Measurements from ENCODE around the gene CNTF.
A peak's percentile ranks its signal among the peaks of the same experiment; 100 is the strongest.

Gene CNTF

DNA sequence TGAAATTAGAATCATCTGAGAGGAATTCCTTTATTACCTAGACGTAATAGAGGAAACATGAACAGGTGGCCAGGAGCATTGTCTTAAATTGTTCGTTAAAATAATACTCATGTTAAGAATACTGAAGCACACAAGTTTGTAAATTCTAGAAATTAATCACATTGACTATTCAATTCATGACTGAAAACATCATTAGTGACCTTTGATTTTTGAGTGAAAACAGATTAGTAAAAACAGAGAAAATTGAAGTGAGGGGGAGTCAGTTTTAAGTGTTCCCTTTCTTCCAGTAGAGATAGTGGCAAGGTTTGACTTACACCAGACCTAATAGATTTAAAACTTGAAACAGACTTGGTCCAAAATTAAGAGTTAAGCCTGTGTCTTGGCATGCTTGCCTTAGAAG is 42.2 kb upstream of the CNTF start:
- H3K79me2 ChIP-seq (ENCODE audit: insufficient read depth, low read length), result peaks cover 81% of the 10 kb centered on the region
- no peaks in the 10 kb centered on the region for H3K9me3 ChIP-seq (ENCODE audit: insufficient read depth, low read length, severe bottlenecking)
- no peak overlapping the region for H2AFZ ChIP-seq (ENCODE audit: low read depth, low read length)
- H3K4me2 ChIP-seq (ENCODE audit: insufficient read depth, low read length), result peak overlapping the region; percentile 75
- no peaks in the 10 kb centered on the region for H3K27me3 ChIP-seq (ENCODE audit: insufficient read depth, low read length, poor library complexity)
- peaks cover 18% of the 10 kb centered on the region for H3K36me3 ChIP-seq (ENCODE audit: insufficient read depth, low read length)
- H4K20me1 ChIP-seq (ENCODE audit: insufficient read depth, low read length), result peaks cover 45% of the 10 kb centered on the region; the same call in 1 of the 2 replicates
- peak overlapping the region; percentile 52 to 89 for H3K4me3 ChIP-seq (ENCODE audit: low read depth in 1 of 2, low read length in 2 of 2)
- peak overlapping the region; percentile 100 for H3K9ac ChIP-seq (ENCODE audit: low read depth, low read length)
- no peak for DNase-seq
- H3K4me1 ChIP-seq (ENCODE audit: insufficient read depth, low read length), result peaks cover 56% of the 10 kb centered on the region
- peak overlapping the region; percentile 95 for H3K27ac ChIP-seq (ENCODE audit: low read length)
- TF ChIP-seq, protein P1, sequence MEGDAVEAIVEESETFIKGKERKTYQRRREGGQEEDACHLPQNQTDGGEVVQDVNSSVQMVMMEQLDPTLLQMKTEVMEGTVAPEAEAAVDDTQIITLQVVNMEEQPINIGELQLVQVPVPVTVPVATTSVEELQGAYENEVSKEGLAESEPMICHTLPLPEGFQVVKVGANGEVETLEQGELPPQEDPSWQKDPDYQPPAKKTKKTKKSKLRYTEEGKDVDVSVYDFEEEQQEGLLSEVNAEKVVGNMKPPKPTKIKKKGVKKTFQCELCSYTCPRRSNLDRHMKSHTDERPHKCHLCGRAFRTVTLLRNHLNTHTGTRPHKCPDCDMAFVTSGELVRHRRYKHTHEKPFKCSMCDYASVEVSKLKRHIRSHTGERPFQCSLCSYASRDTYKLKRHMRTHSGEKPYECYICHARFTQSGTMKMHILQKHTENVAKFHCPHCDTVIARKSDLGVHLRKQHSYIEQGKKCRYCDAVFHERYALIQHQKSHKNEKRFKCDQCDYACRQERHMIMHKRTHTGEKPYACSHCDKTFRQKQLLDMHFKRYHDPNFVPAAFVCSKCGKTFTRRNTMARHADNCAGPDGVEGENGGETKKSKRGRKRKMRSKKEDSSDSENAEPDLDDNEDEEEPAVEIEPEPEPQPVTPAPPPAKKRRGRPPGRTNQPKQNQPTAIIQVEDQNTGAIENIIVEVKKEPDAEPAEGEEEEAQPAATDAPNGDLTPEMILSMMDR (IDR thresholded peaks at IDR 0.05; ENCODE audit: borderline replicate concordance, extremely low read depth, low read length, poor library complexity, severe bottlenecking), result no peak
- no peak for TF ChIP-seq EZH2 (IDR thresholded peaks at IDR 0.05; ENCODE audit: borderline replicate concordance, low read depth, low read length, severe bottlenecking)
- no peak for ATAC-seq (ENCODE audit: insufficient read depth, low read depth)

DNA sequence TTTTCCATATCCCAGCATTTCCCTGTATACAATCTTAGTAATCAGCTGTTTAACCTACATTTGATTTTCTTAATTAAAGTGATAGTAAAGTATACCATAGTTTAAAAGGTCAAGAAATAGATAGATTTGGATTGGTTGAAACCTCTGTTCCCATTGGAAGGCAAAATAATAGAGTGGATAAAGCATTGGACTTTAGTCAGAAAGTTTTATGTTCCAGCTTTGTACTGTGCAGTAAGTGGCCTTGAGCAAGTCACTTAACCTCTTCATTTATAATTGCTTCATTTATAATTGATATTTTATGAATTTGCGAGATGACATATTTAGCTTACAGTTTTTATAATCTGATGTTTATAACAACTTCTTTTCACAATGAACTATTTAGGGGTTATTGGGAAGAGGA is 40.0 kb upstream of the CNTF start:
- TF ChIP-seq, protein P1 (IDR thresholded peaks at IDR 0.05; ENCODE audit: borderline replicate concordance, extremely low read depth, low read length, poor library complexity, severe bottlenecking), result no peak
- TF ChIP-seq EZH2 (IDR thresholded peaks at IDR 0.05; ENCODE audit: borderline replicate concordance, low read depth, low read length, severe bottlenecking), result no peak
- Histone ChIP-seq H3K79me2 (ENCODE audit: insufficient read depth, low read length) (peaks cover 84% of the 10 kb centered on the region), H3K27ac (ENCODE audit: low read length) (no peak overlapping the region), H4K20me1 (ENCODE audit: insufficient read depth, low read length) (peaks cover 66% of the 10 kb centered on the region; the same call in 1 of the 2 replicates), H3K4me3 (ENCODE audit: low read depth in 1 of 2, low read length in 2 of 2) (peak overlapping the region in 1 of 2 experiments; percentile 33; a peak in 1 of 4 replicates), H3K4me2 (ENCODE audit: insufficient read depth, low read length) (peak overlapping the region; percentile 75), H2AFZ (ENCODE audit: low read depth, low read length) (no peak overlapping the region), H3K9me3 (ENCODE audit: insufficient read depth, low read length, severe bottlenecking) (no peaks in the 10 kb centered on the region), H3K27me3 (ENCODE audit: insufficient read depth, low read length, poor library complexity) (no peaks in the 10 kb centered on the region), H3K9ac (ENCODE audit: low read depth, low read length) (peak overlapping the region; percentile 32), H3K36me3 (ENCODE audit: insufficient read depth, low read length) (peaks cover 39% of the 10 kb centered on the region), H3K4me1 (ENCODE audit: insufficient read depth, low read length) (peaks cover 37% of the 10 kb centered on the region)
- no peak for ATAC-seq (ENCODE audit: insufficient read depth, low read depth)
- no peak for DNase-seq

DNA sequence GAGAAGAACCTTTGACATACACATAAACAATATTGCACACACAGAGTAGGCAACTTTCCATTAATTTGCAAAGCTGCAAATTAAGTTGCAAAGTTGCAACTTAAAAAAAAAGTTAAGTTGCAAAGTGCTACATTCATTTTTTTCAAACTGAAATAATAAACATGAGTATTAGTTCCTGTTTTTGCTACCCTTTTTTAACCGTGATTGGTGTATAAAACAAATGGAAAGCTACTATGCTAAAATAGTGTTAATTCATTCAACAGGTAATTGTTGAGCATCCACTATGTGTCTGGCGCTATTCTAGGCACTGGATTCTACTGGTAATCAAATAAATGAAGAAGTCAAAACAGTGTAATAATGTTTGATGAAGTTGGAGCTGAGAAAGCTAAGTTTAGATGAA is 35.5 kb upstream of the CNTF start:
- no peak overlapping the region for H3K4me3 ChIP-seq (ENCODE audit: low read depth in 1 of 2, low read length in 2 of 2)
- H3K9ac ChIP-seq (ENCODE audit: low read depth, low read length), result no peak overlapping the region
- TF ChIP-seq, protein P1 (IDR thresholded peaks at IDR 0.05; ENCODE audit: borderline replicate concordance, extremely low read depth, low read length, poor library complexity, severe bottlenecking), result no peak
- TF ChIP-seq EZH2 (IDR thresholded peaks at IDR 0.05; ENCODE audit: borderline replicate concordance, low read depth, low read length, severe bottlenecking), result no peak
- H3K4me1 ChIP-seq (ENCODE audit: insufficient read depth, low read length), result peaks cover 18% of the 10 kb centered on the region
- H3K27me3 ChIP-seq (ENCODE audit: insufficient read depth, low read length, poor library complexity), result no peaks in the 10 kb centered on the region
- ATAC-seq (ENCODE audit: insufficient read depth, low read depth), result no peak
- H4K20me1 ChIP-seq (ENCODE audit: insufficient read depth, low read length), result peaks cover 72% of the 10 kb centered on the region
- H2AFZ ChIP-seq (ENCODE audit: low read depth, low read length), result no peak overlapping the region
- H3K9me3 ChIP-seq (ENCODE audit: insufficient read depth, low read length, severe bottlenecking), result no peaks in the 10 kb centered on the region
- DNase-seq, result no peak
- peaks cover 100% of the 10 kb centered on the region for H3K79me2 ChIP-seq (ENCODE audit: insufficient read depth, low read length)
- peaks cover 73% of the 10 kb centered on the region for H3K36me3 ChIP-seq (ENCODE audit: insufficient read depth, low read length)
- H3K27ac ChIP-seq (ENCODE audit: low read length), result no peak overlapping the region
- peak overlapping the region; percentile 2; the same call in 1 of the 2 replicates for H3K4me2 ChIP-seq (ENCODE audit: insufficient read depth, low read length)

Measured in DND-41 (cell line).